Measurements from ENCODE around the gene ZSCAN26.
"Not testable (repeated sequence)": the region's sequence is repeated elsewhere in the genome, so short reads cannot be mapped to it uniquely, and the experiment has no call there.

ZSCAN26 gene

DNA sequence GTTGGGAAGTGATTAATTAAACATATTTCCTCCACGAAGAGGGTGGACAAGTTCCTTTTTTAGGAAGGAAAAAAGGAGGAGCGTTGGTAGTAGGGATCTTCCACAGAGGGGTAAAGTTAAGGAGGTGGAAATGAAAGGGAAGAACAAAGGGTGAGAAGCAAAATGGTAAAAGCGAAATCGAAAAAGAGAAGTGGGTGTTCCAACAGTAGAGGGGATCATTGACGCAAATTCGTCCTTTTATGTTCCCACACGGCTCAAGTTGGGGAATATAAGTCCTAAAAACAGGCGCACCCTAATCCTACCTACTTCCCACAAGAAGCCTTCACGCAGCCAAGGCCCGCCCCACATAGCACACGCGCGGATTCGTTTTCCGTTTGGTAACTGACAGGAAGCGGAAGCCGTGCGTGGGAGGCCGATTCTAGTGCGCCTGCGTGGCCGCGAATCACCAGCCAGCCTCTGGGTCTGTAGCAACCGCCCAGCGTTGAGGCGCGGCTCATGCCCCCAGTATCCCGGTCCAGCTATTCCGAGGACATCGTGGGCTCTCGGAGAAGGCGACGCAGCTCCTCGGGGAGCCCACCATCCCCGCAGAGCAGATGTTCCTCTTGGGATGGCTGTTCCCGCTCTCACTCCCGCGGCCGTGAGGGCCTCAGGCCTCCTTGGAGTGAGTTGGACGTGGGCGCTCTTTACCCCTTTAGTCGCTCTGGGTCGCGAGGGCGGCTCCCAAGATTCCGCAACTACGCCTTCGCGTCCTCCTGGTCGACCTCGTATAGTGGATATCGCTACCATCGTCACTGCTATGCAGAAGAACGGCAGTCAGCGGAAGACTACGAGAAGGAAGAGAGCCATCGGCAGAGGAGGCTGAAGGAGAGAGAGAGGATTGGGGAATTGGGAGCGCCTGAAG, 7.8 kb upstream of the ZSCAN26 start, which contains the start of gene NKAPL:
NKAPL (plus strand) TSS at position 421 of the 901 bp plus-strand sequence; CDS start at position 496, 75 bp downstream.
- peak; percentile 57 for DNase-seq

DNA sequence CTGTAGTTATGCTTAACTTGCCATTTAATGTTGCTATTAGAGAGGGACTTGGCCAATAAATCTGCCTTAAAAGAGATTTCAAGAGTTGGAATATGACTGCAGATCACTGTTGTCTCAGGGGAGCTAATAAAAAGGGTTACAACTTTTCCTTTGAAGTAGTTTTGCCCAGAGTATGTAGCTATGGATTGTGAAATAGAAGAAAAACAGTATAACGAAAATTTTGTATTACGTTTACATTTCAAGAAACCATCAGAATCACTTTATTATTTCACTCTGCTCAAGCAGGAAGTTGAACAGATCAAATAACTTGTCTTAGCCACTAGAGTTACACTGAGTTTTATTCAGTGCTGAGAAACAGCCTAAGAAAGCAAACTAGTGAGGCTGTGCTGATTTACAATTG, 3.0 kb upstream of the ZSCAN26 start:
- no peak for DNase-seq

DNA sequence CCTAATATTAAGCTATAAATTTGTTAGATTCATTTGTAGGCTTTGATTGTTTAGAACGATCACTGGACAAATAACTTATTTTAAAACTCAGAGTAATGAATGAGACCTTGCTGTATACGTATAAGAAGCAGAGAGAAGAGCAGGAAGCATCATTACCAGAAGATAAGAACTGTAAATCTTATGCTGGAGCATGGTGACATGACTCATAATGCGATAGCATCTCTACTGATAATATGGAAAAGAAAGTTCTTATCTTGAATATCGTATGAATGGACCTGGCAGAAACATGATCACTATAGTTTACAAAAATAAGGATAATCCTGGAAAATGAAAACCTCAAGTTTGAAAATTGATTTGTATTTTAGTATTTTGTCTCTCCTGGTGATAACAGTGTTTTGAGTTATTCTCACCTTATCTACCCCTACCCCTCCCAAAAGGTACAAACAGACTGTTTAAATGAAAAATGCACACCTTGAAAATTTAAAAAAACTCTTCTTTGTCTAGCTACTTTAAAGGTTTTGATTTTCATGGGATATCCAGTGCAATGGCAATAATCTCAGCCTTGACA, 2.0 kb upstream of the ZSCAN26 start:
- no peak for DNase-seq

DNA sequence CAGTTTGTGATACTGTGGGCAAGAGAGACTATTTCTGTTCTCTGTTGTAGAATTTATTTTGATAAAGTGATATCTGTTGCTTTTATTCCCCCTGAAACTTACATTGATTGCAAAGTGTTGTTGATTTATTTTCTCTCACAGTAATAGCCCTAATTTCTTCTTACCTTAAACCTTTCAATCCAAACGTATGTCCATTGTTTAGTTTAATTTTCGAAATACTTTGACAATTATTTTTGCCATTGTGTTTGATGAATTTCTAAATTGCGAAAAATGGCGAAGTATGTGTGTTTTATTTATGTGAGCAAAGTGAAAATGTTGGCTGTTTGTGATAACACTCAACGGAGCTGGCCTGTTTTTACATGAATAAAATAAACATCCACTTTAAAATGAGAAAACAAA, 381 bp upstream of the ZSCAN26 start:
- no peak for DNase-seq

DNA sequence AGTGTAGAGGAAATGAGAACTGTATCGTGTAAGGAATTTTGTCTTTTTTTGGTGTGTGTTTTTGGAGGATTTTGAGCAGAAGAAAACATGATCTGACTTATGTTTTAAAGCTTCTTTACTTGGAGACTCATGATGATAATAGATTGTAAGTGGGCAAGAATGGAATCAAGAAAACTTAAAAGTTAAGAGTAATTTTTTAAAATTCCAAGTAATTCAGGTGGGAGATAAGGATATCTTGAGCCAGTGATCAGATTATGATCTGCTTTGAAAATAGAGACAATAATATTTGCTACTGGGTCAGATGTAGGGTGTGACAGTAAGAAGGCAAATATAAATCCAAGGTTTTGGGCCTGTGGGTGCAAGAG, 734 bp downstream of the ZSCAN26 start:
- DNase-seq = no peak

DNA sequence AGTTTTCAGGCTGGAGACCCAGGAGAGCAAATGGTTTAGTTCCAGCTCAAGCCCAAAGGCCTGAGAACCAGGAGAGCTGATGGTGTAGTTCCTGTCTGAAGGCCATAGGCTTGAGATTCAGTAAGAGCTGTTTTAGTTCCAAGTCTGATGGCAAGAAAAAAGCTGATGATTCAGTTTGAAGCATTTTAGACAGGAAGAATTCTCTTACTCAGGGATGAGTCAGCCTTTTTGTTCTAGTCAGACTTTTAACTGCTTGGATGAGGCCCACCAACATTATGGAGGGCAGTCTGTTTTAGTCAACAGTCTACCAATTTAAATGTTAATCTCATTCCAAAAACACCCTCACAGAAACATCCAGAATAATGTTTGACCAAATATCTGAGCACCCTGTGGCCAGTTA, 2.5 kb downstream of the ZSCAN26 start:
- DNase-seq = no peak

DNA sequence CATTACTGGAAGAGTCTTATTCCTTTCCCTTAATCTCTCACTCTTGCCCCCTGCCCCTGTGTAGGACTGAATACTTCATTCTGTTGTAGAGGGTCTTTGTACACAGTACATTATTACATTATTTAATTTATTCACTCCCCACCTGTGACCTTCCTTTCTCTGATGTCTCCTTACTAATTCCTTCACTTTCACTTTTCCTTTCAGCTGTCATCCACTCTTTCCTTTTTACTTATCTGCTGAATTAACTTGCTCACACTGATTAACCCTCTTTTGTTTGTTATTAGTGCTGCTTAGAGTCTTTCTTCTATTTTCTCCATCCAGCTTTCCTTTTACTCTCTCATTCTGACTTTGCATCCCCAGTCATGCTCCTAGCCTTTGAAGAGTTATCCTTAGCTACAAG, 7.9 kb downstream of the ZSCAN26 start:
- no peak for DNase-seq

DNA sequence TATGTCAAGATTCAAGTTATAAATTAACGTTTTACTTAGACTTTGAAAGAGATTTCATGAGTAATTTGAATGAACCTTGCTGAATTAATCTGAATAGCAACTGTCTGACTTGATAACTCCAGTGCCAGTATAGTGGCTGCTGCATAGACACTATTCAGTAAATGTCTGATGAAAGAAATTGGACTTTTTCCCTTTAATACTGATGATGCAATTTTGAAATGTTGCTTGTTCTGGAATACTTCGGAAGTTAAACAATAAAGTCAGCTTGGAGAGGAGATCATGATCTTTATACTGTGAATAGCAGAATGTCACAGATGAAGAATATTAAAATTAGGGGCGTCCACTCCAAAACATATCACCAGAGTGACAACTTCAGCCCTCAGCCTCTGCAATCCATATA, 10.8 kb downstream of the ZSCAN26 start:
- DNase-seq = no peak

DNA sequence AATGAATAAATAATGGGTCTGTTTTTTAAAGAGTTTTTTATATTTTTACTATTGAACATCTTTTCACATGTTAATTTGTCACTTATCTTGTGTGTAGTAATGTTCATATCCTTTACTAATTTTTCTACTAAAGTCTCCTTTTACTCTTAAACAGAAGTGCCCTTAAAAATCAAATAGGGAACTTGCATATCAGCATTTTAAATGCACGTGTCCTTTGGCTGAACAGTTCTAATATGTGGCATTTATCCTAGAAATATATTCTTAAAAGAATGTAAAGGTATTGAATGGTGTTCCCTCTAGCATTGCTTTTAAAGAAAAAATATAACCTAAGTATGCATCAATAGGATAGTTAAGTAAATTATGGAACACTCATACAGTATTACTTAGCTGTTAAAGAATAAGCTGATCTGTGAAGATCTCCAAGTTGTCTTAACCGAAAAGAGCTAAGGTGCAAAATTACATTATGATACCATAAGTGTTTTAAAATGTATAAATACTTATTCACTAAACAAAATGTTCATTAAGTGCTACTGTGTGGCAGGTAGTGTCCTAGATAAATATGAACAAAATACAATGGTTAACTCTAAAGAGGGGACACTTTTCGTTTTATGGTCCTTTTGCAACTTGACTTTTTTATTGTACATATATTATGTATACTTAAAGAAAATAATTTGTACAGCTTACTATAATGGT, 13.8 kb downstream of the ZSCAN26 start:
- DNase-seq = no peak

DNA sequence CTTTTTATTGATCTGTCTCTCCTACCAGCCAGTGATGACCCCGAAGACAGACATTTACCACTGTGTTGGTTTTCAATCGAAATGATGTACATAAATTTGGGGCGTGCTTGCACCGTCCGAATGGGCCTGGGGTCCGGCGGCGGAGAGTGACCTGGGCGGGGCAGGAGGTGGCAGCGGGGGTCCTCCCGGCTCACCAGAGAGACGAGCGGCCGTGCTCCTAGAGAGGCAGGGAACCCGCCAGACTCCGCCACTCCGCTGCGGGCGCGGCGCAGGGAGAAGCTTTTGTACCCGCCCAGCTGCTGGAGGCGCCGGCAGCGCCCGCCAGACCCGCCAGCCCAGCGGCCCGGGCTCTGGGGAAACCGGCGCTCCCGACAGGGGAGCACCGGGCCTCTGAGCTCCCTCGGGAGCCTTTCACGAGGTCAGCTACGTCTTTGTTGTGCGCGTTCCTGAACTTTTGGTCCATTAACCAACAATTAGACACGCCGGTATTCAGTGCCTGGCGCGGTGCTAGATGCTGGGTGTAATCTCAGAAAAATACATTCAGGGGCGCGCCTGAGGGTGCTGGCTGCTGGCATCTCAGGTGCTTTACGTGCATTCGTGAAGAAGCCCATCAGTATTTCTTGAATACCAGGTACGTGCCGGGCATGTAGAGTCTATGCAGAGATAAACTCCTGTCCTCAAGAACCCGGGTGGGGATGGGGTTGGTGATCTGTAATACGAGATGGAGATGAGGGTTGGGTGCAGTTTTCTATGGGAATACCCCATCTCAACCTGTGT, 14.5 kb downstream of the ZSCAN26 start, which contains the start of gene PGBD1:
PGBD1 (plus strand) TSS at position 285 of the 777 bp plus-strand sequence. CDS start 2,242 bp downstream, outside the sequence.
- peak; percentile 39 for DNase-seq

DNA sequence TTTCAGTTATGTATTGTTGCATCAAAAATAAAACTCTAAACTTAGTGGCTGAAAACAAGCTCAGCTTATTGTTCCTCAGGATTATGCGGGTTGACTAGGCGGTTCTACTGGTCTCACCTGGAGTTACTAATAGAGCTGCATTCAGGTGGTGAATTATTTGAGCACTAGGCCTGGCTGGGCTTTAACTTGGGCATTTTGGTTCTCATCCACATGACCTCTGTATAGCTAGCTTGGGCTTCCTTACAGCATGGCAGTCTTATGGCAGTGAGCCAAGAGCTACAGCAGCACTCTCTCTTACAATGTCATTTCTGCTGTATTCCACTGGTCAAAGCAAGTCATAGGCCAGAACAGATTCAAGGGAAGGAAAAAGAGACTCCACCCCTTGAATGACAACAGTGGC, 16.0 kb downstream of the ZSCAN26 start:
- DNase-seq = no peak

DNA sequence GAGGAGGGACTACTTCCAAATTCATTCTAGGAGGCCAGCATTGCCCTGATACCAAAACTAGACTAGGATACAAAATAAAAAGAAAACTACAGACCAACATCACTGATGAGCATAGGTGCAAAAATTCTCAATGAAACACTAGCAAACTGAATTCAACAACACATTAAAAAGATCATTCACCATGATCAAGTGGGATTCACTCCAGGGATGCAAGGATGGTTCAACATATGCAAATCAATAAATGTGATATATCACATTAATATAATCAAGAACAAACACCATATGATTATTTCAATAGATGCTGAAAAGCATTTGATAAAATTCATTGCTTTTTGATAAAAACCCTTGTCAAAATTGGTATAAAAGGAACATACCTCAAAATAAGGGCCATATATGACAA, 24.6 kb downstream of the ZSCAN26 start:
- no peak for DNase-seq

DNA sequence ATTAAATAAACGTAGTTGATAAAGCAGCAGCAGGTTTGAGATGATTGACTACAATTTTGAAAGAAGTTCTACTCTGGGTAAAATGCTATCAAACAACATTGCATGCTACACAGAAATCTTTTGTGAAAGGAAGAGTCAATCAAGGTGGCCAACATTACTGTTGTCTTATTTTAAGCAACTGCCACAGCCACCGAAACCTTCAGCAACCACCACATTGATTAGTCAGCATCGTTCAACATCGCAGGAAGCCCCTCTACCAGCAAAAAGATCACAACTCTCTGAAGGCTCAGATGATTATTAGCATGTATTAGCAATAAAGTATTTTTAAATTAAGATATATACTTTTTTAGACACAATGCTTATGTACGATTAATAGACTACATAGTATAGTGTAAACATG, 28.4 kb downstream of the ZSCAN26 start:
- no peak for DNase-seq

DNA sequence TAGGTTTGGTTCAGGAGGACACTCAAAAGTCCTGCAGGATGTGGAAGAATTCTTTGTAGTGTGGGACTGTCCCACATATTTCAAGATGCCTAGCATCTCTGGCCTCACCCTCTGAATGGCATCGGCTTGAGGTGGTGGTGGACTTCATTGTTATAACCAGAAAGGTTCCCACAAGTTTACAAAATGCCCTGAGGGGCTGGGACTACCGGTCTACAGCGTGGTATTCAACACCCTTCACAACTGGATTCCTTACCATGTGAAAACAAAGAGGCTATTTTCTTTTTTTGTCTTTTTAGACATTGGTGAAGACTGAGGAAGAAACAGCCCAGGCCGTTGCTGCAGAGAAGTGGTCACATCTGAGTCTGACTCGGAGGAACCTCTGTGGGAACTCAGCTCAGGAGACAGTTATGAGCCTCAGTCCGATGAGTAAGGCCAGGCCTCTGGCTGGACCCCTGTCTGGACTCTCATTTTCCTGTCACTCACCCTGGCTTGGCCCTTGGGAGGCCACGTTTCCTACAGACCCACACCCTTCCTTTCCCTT, 29.6 kb downstream of the ZSCAN26 start:
- DNase-seq = no peak

DNA sequence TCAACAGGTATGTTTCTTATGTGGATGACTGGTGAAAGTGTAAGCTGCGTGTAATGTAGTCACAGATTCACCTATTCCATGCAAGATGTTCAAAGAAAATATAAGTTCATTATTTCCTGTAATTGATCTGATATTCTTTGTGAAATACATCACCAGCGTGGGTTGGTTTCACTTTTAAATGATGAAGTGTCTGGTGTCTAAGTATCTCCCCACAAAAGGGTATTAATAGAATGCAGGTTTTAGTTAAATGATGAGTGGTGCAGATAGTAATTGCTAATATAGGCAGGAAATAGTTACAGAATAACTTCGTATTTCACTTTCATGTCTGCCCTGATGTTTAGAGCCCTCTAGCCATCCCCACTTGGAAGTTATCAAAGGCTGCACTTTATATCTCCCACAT, 36.6 kb downstream of the ZSCAN26 start:
- peak; percentile 6 for DNase-seq

DNA sequence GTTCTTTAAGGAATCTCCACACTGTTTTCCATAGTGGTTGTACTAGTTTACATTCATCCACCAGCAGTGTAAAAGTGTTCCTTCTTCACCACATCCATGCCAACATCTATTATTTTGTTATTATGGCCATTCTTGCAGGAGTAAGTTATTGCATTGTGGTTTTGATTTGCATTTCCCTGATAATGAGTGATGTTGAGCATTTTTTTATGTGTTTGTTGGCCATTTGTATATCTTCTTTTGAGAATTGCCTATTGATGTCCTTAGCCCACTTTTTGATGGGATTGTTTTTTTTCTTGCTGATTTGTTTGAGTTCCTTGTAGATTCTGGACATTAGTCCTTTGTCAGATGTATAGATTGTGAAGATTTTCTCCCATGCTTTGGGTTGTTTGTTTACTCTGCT, 39.4 kb downstream of the ZSCAN26 start:
- not testable (repeated sequence) for DNase-seq

DNA sequence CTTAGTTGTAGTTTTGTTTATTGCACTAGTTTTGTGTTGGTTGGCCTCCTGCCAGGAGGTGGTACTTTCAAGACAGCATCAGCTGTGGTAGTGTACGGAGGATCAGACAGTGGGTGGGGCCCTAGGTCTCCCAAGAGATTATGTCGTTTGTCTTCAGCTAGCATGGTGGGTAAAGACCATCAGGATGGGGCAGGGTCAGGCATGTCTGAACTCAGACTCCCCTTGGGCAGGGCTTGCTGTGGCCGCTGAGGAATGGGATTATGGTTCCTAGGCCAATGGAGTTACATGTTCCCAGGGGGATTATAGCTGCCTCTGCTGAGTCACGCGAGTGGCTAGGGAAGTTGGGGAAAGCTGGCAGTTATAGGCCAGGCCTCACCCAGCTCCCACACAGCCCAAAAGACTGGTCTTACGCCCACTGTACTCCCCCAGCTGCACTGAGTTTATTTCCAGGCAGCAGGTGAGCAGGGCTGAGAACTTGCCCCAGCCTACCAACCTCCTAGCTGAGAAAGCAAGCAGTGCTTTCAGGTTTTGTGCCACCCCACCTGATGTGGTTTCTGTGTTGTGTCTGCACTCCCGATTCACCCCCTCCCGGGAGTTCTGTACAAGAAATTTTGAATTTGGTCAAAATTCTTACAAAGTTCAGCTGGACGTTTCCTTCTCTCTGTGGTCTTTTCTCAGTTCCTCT, 44.3 kb downstream of the ZSCAN26 start:
- no peak for DNase-seq

DNA sequence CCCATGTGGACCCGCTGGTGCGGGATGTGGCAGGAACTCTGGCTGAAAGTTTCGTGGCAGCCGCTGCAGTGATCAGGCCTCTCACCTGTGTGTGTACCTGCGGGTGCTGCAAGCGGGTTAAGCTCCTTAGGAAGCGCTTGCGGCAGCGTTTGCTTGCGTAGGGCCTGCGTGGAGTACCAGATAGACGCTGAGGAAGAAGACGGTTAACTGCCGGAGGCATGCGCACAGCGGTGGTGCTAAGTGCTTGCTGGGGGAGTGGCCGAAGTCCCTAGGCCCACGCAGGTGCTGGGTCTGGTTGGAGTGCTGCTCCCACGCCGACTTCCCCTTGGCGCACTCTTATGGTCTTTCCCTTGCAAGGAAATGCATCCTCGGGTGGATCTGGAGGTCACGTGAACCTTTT, 46.0 kb downstream of the ZSCAN26 start:
- DNase-seq = no peak

DNA sequence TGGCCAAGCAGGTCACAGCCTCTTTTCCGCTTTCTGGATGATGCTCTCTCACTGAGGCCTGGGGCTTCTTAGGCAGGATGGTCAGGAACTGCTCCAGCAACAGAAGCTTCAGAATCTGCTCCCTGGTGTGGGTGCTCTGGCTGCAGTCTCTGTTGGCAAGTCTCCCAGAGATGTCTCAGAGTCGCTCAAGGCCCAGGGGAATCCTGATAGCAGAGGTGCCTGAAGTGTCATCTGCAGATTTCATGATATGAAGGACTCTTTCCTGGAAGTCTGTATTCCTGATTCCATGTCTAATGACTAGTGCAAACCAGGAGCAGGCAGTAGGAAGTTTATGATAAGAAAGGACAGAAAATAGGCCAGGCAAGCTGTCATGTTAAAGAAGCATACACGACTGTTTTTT, 48.7 kb downstream of the ZSCAN26 start:
- no peak for DNase-seq

DNA sequence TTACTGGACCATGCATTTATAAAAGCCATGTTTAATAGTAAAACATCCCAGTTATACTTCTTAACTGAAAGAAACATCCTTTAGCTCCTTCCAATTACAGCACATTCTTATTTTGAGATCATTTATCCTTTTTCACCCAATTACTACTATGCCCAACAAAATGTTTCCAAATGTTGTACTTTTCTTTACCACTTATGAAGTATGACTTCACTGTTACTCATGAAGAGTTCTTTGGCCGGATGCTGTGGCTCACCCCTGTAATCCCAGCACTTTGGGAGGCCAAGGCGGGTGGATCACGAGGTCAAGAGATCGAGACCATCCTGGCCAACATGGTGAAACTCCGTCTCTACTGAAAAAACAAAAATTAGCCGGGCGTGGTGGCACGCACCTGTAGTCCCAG, 50.9 kb downstream of the ZSCAN26 start:
- not testable (repeated sequence) for DNase-seq

DNA sequence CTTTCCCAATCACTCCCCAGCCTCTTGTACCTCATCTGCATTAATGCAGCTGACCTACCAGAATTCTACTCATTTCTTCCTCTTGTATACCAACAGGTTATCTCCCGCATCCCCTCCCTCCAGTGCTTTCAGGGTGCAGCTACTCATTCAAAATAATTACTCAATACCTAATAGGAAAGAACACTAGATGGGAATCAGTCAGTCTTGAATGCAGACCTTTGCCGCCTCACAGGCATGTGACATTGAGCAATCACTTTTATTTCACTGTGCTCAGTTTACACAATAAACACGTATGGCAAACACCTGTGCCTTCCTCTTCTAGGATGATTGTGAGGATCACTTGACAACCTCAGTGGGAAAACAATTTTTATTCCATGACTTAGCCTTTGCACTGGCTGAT, 55.7 kb downstream of the ZSCAN26 start:
- DNase-seq = no peak

DNA sequence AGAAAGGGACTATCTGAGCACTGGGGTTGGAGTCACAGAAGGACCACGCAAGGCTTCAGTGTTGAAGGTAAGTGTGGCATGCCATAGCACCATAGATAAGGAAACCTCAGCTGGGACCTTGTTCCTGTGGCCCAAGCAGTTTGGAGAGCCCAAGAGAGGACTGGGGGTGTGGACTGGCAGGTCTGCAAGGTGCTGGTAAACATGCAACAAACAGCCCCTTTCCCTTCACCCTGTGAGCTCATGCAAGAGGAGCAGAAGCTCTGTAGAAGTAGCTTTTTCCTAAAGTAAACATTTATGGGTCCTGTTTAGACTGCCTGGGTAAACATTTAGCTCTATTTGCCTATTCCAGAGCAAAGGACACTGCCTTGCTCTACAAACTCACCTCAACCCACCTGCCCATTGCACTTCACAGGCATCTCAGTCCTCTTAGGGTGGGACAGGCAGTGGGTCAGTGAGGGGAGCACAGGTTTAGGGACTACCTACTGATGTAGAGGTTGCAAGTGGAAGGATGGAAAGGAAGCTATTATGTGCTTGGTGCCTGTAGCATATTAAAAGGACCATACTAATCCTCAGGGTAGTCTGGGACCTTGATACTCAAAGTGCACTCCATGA, 57.0 kb downstream of the ZSCAN26 start:
- DNase-seq = no peak

Measured in CD4-positive, alpha-beta T cell treated with Interleukin-12 subunit alpha and Interleukin-12 subunit beta, for 1 hour (primary cell).